Gastrocnemius medialis (tissue), 4 donors: ENCODE data around the gene SFXN3.

Source experiments
- CTCF ChIP-seq, 5 experiments: fragments of 450-650 bp in 3 of 5; fragments of 200-600 bp in 2 of 5; sonication (generic) in 2 of 5; IDR thresholded peaks in 4 of 5; conservative IDR thresholded peaks in 1 of 5; 1 replicate in 4 of 5; 2 replicates in 1 of 5; pipeline ENCODE4 v1.5.1; 2016 to 2019; ENCODE audit warnings: antibody characterized with exemption in 5 of 5, mild to moderate bottlenecking in 3 of 5, moderate library complexity in 3 of 5
- POLR2A ChIP-seq, 2 donors: fragments of 450-650 bp; IDR thresholded peaks; one replicate each; pipeline ENCODE4 v1.6.1; 2017; ENCODE audit warnings: antibody characterized with exemption in 2 of 2, mild to moderate bottlenecking in 2 of 2, moderate library complexity in 2 of 2

GRCh38 chr10:101033276-101033675, 2.2 kb downstream of the SFXN3 start:
- TF ChIP-seq CTCF (IDR thresholded peaks at IDR 0.05 in 4 of 5, conservative IDR thresholded peaks at IDR 0.05 in 1 of 5) (no peak), POLR2A (IDR thresholded peaks at IDR 0.05) (no peak)
